ENCODE results near the gene SLC4A9.

DNA sequence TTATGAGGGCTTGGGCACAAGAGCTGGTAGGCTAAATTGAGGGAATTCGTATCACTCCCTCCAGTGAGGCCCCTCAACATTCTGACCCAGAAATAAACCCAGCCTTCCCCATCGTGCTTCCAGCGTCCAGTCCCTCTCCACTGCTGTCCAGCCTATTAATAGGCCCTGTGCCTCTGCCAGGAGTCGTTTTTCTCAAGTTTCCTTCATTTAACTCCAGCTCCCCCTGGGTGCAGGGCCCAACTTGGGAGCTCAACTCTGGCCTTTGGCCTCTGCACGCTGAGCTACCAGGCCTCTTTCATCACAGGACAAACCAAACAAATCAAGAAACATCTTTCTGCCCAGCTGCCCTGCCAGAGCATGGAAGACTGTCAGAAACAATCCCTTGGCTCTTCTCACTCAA is 23.6 kb upstream of the SLC4A9 start:
- TF ChIP-seq ZNF274 (IDR thresholded peaks at IDR 0.05; ENCODE audit: low read depth, low read length) (no peak), YY1 (IDR thresholded peaks at IDR 0.05; ENCODE audit: insufficient read depth, insufficient read length) (no peak)

Data from NT2/D1 (cell line).